IMR-90 (cell line): ENCODE results near the gene RASIP1. TPM values are rescaled to one million over a fixed set of nuclear protein-coding genes. Genes with fewer than 3 reads are reported as not detected.

Source experiments
- ATAC-seq: fragments of 200-7000 bp; cut with Tn5 transposase; 2 replicates; pipeline ENCODE4 v1.9.1; 2020; ENCODE audit warnings: low read depth, mild to moderate bottlenecking, moderate library complexity
- Bru-seq: library from RNA; stranded (reverse); fragments of 400-500 nt; gene quantifications from one replicate; lab custom pipeline; 2021; lab: Mats Ljungman, UMichigan
- BruChase-seq, 2 experiments: library from RNA; stranded (reverse); fragments of 400-500 nt; gene quantifications; one replicate each; lab custom pipeline; 2021; lab: Mats Ljungman, UMichigan
- BruUV-seq: library from RNA; stranded (reverse); fragments of 400-500 nt; replicated peaks from 2 replicates; lab custom pipeline; 2021; lab: Mats Ljungman, UMichigan
- CTCF ChIA-PET: fragments of 300-600 bp; formaldehyde crosslinking; extraction: SDS; loops from one replicate; lab custom pipeline; 2021; ENCODE audit warnings: antibody characterized with exemption; lab: Yijun Ruan, JAX
- POLR2A ChIA-PET: fragments of 300-600 bp; sonication (Branson Sonifier 250); formaldehyde crosslinking; loops from one replicate; lab custom pipeline; 2022; ENCODE audit warnings: antibody characterized with exemption; ENCODE audit not compliant: unreplicated experiment; lab: Charles Lee
- DNase-seq: peaks from one replicate; pipeline ENCODE4 v3.0.0; 2013
- H2AFZ ChIP-seq: replicated peaks from 2 replicates; pipeline ENCODE3; 2013; ENCODE audit warnings: low read length, mild to moderate bottlenecking; ENCODE audit not compliant: poor library complexity
- H2AK5ac ChIP-seq: 2 replicates; pipeline ENCODE4 v1.6.1; 2013; ENCODE audit warnings: low read depth, low read length, inconsistent platforms
- H2AK9ac ChIP-seq: replicated peaks from 2 replicates; pipeline ENCODE3; 2013; ENCODE audit warnings: mild to moderate bottlenecking, low read depth, low read length, moderate library complexity; ENCODE audit not compliant: poor library complexity
- H2BK120ac ChIP-seq: 2 replicates; pipeline ENCODE4 v1.6.1; 2013; ENCODE audit warnings: low read depth, low read length, inconsistent platforms
- H2BK15ac ChIP-seq: 3 replicates; pipeline ENCODE4 v1.6.1; 2013; ENCODE audit warnings: low read depth, low read length, inconsistent platforms
- H2BK20ac ChIP-seq: 2 replicates; pipeline ENCODE4 v1.6.1; 2013; ENCODE audit warnings: low read depth, mild to moderate bottlenecking, inconsistent platforms, low read length, moderate library complexity
- H2BK5ac ChIP-seq: 2 replicates; pipeline ENCODE4 v1.6.1; 2013; ENCODE audit warnings: mild to moderate bottlenecking, low read depth, low read length, inconsistent platforms; ENCODE audit not compliant: poor library complexity, severe bottlenecking
- H3K14ac ChIP-seq: replicated peaks from 2 replicates; pipeline ENCODE4 v1.6.1; 2013; ENCODE audit warnings: low read depth, low read length, inconsistent platforms
- H3K18ac ChIP-seq: 2 replicates; pipeline ENCODE4 v1.6.1; 2013; ENCODE audit warnings: low read depth, low read length, control low read depth
- H3K23ac ChIP-seq: 2 replicates; pipeline ENCODE4 v1.6.1; 2013; ENCODE audit warnings: low read depth, low read length, inconsistent platforms
- H3K27ac ChIP-seq: 2 replicates; pipeline ENCODE4 v1.5.1; 2013; ENCODE audit warnings: mild to moderate bottlenecking, control low read depth, low read length; ENCODE audit not compliant: insufficient read depth
- H3K27me3 ChIP-seq: 2 replicates; pipeline ENCODE4 v1.6.1; 2013; ENCODE audit warnings: low read length; ENCODE audit not compliant: control insufficient read depth, insufficient read depth
- H3K36me3 ChIP-seq: 2 replicates; pipeline ENCODE4 v1.6.1; 2013; ENCODE audit warnings: low read length, mixed read lengths; ENCODE audit not compliant: control insufficient read depth, insufficient read depth
- H3K4ac ChIP-seq: 2 replicates; pipeline ENCODE4 v1.6.1; 2013; ENCODE audit warnings: low read depth, low read length, inconsistent platforms
- H3K4me1 ChIP-seq: 2 replicates; pipeline ENCODE4 v1.6.1; 2013; ENCODE audit warnings: low read length, mixed read lengths; ENCODE audit not compliant: control insufficient read depth, insufficient read depth
- H3K4me2 ChIP-seq: 2 replicates; pipeline ENCODE4 v1.6.1; 2013; ENCODE audit warnings: low read depth, mild to moderate bottlenecking, control low read depth, low read length, moderate library complexity
- H3K4me3 ChIP-seq: 2 replicates; pipeline ENCODE4 v1.5.1; 2013; ENCODE audit warnings: low read depth, mild to moderate bottlenecking, control low read depth, low read length, moderate library complexity; ENCODE audit not compliant: insufficient read depth
- H3K56ac ChIP-seq: 2 replicates; pipeline ENCODE4 v1.6.1; 2013; ENCODE audit warnings: low read length, inconsistent platforms; ENCODE audit not compliant: insufficient read depth; ENCODE audit errors: extremely low read depth
- H3K79me1 ChIP-seq, 2 experiments: 2 replicates each; pipeline ENCODE4 v1.6.1; 2013; ENCODE audit warnings: low read length in 2 of 2, inconsistent platforms in 1 of 2, low read depth in 1 of 2
- H3K9ac ChIP-seq: 2 replicates; pipeline ENCODE4 v1.6.1; 2013; ENCODE audit warnings: low read depth, low read length, control low read depth
- H3K9me1 ChIP-seq: 2 replicates; pipeline ENCODE4 v1.6.1; 2013; ENCODE audit warnings: low read length, inconsistent platforms; ENCODE audit not compliant: insufficient read depth
- H3K9me3 ChIP-seq: 2 replicates; pipeline ENCODE4 v1.6.1; 2013; ENCODE audit warnings: low read length; ENCODE audit not compliant: control insufficient read depth, insufficient read depth
- H4K20me1 ChIP-seq: 2 replicates; pipeline ENCODE4 v1.6.1; 2013; ENCODE audit warnings: low read length, inconsistent platforms; ENCODE audit not compliant: insufficient read depth
- H4K5ac ChIP-seq: 2 replicates; pipeline ENCODE4 v1.6.1; 2013; ENCODE audit warnings: mild to moderate bottlenecking, low read depth, low read length, control low read depth
- H4K8ac ChIP-seq, 2 experiments: 2 replicates each; pipeline ENCODE4 v1.6.1; 2013; ENCODE audit warnings: low read depth in 2 of 2, low read length in 2 of 2, control low read depth in 1 of 2, inconsistent platforms in 1 of 2
- H4K91ac ChIP-seq: 2 replicates; pipeline ENCODE4 v1.6.1; 2013; ENCODE audit warnings: low read depth, low read length, inconsistent platforms; ENCODE audit not compliant: insufficient read depth
- BHLHE40 ChIP-seq: fragments of 150-350 bp; IDR thresholded peaks from 2 replicates; pipeline ENCODE4 v1.6.1; 2016; ENCODE audit warnings: mild to moderate bottlenecking, low read depth, low read length
- ELK1 ChIP-seq: fragments of 150-350 bp; IDR thresholded peaks from 2 replicates; pipeline ENCODE4 v1.6.1; 2016; ENCODE audit warnings: low read depth, mild to moderate bottlenecking, low read length, moderate library complexity, borderline replicate concordance
- MXI1 ChIP-seq: IDR thresholded peaks from 2 replicates; pipeline ENCODE4 v1.6.1; 2012; ENCODE audit warnings: low read depth, mild to moderate bottlenecking, low read length, moderate library complexity, borderline replicate concordance
- NFE2L2 ChIP-seq: fragments of 150-350 bp; IDR thresholded peaks from 2 replicates; pipeline ENCODE4 v1.6.1; 2016; ENCODE audit warnings: low read depth, mild to moderate bottlenecking, low read length
- SMC3 ChIP-seq: fragments of 150-350 bp; IDR thresholded peaks from 2 replicates; pipeline ENCODE4 v1.6.1; 2016; ENCODE audit warnings: low read depth, mild to moderate bottlenecking, antibody characterized with exemption, low read length, moderate library complexity
- WGBS, 2 experiments: methylation state at CpG; one replicate each; pipeline versions ENCODE4 v1.1.5 to v1.1.7; 2013; ENCODE audit warnings: missing lambda C conversion rate in 2 of 2; ENCODE audit not compliant: insufficient read length in 1 of 2; ENCODE audit errors: extremely low coverage in 2 of 2; 5-methylcytosine and 5-hydroxymethylcytosine counted together
- dilution Hi-C: fragments of 300-500 bp; cut with HindIII; formaldehyde crosslinking; loops from one replicate; pipeline ENCODE4 v1.14.3; 2018; ENCODE audit warnings: low sequenced_read_pairs; ENCODE audit not compliant: unreplicated experiment
- in situ Hi-C: fragments of 300-500 bp; cut with MboI; formaldehyde crosslinking; loops from 3 replicates; pipeline ENCODE4 v1.14.3; 2019; ENCODE audit warnings: low sequenced_read_pairs, inconsistent platforms, mixed read lengths
- intact Hi-C: fragments of 100-400 bp; cut with micrococcal nuclease; formaldehyde crosslinking; loops from 2 replicates; pipeline ENCODE4 v1.10.0; 2022
- long read RNA-seq: library from polyadenylated mRNA; unstranded; transcript quantifications from one replicate; pipeline ENCODE4 v2.0.0, GENCODE V29; 2021; ENCODE audit not compliant: unreplicated experiment
- polyA plus RNA-seq, 3 experiments: library from polyadenylated mRNA; depleted of rRNA; stranded (reverse); fragments of >200 nt; gene quantifications; 2 replicates each; pipeline ENCODE4 v1.2.3, GENCODE V29; 2012; ENCODE audit warnings: low replicate concordance in 1 of 3
- total RNA-seq: library from RNA; depleted of rRNA; stranded (reverse); fragments of >200 nt; gene quantifications from 2 replicates; pipeline ENCODE4 v1.2.3, GENCODE V29; 2012; rRNA removed

Gene RASIP1
- total RNA-seq (under 0.01 and 0.18 TPM in 2 replicates), polyA plus RNA-seq (2012; rRNA removed) (0.51 and 0.67 TPM in 2 replicates), Bru-seq, nascent RNA (percentile 10 among the genes with signal in this experiment), BruChase-seq, experiment 1, labeled RNA remaining after a 6-hour chase (percentile 11 among the genes with signal in this experiment), BruChase-seq, experiment 2, labeled RNA remaining after a 2-hour chase (percentile 4 among the genes with signal in this experiment)
- polyA plus RNA-seq (2012; cell fraction: cytosol; rRNA removed): 0.63 and 1.0 TPM in 2 replicates
- polyA plus RNA-seq (2012; cell fraction: nucleus; rRNA removed; ENCODE audit: low replicate concordance): 0.36 and 0.79 TPM in 2 replicates
- long read RNA-seq: 0 reads

- H3K18ac ChIP-seq: no peak within 1 kb of the TSS
Measured at GRCh38 chr19:48740164-48740972, at the start of gene RASIP1. RASIP1 (minus strand) TSS chr19:48740610; CDS start chr19:48740282, 328 bp downstream.

More at GRCh38 chr19:48740164-48740972, at the start of gene RASIP1:
- H3K23ac ChIP-seq: no peak within 1 kb of the TSS
- no peak within 1 kb of the TSS for H3K4me2 ChIP-seq
- BruUV-seq: no TSS peak
- no peaks in the 10 kb centered on the region for H3K36me3 ChIP-seq
- intact Hi-C loops: no loop called here
- H3K27ac ChIP-seq: no peak within 1 kb of the TSS
- H2BK15ac ChIP-seq: no peak within 1 kb of the TSS
- no peak for TF ChIP-seq SMC3
- TF ChIP-seq ELK1: no peak
- no peak for TF ChIP-seq MXI1
- no peak for TF ChIP-seq BHLHE40
- no peak for TF ChIP-seq NFE2L2
- H2BK20ac ChIP-seq: no peak within 1 kb of the TSS
- peaks cover 5% of the 10 kb centered on the region for H3K4me1 ChIP-seq
- H2AK9ac ChIP-seq: peak within 1 kb of the TSS; percentile 72
- in situ Hi-C loops: no loop called here
- ATAC-seq: no peak
- ChIA-PET CTCF (no interaction called here), POLR2A (no interaction called here)
- H4K91ac ChIP-seq: no peak within 1 kb of the TSS
- no peak within 1 kb of the TSS for H3K14ac ChIP-seq
- H2BK5ac ChIP-seq: no peak within 1 kb of the TSS
- H3K27me3 ChIP-seq: peaks cover 21% of the 10 kb centered on the region
- H3K4ac ChIP-seq: no peak within 1 kb of the TSS
- no peak within 1 kb of the TSS for H4K5ac ChIP-seq
- no peak within 1 kb of the TSS for H2BK120ac ChIP-seq
- H2AK5ac ChIP-seq: no peak within 1 kb of the TSS
- H2AFZ ChIP-seq: peak within 1 kb of the TSS; percentile 88
- peak within 1 kb of the TSS; percentile 5; the same call in 1 of the 2 replicates for H3K4me3 ChIP-seq
- WGBS, 2 experiments: 54% methylated on average over 7 of the region's 27 CpGs; no CpG with 5 or more reads in 1 of the 2 experiments
- no peak for DNase-seq
- peaks cover 3% of the 10 kb centered on the region for H3K9me1 ChIP-seq
- dilution Hi-C loops: no loop called here
- H3K9me3 ChIP-seq: peaks cover 2% of the 10 kb centered on the region
- no peak within 1 kb of the TSS for H4K8ac ChIP-seq
- H3K9ac ChIP-seq: no peak within 1 kb of the TSS
- H3K79me1 ChIP-seq: no peaks in the 10 kb centered on the region
- no peak within 1 kb of the TSS for H3K56ac ChIP-seq
- no peaks in the 10 kb centered on the region for H4K20me1 ChIP-seq
